GM19023 (cell line): ENCODE data around the gene CMTM4.
"Not testable (repeated sequence)": the region's sequence is repeated elsewhere in the genome, so short reads cannot be mapped to it uniquely, and the experiment has no call there.

Source experiments
- ATAC-seq: cut with Tn5 transposase; IDR thresholded peaks from one replicate; pipeline ENCODE4 v1.9.1; 2021; ENCODE audit warnings: mild to moderate bottlenecking, moderate library complexity; ENCODE audit not compliant: unreplicated experiment

CMTM4 gene

DNA sequence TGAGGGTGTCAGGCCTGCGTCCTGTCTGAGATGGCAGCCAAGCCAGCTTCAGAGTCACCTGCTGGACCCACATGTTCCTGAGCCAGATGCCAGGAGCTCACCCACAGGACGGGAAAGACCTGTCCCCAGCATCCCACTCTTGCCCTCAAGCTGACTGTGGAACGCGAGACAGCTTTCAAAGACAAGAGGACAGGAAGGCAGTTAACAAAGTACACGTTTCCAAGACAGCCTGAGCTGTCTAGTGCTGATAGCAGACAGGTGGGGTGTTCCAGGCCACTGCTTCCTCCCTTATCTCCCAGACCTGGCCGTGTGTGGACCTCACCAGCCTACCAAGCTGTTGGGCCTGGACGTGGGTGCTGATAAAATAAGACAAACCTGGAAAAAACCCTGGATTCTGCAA is 78.8 kb downstream of the CMTM4 start:
- ATAC-seq, result no peak

GRCh38 chr16:66617010-66617434 is 79.5 kb downstream of the CMTM4 start:
- no peak for ATAC-seq

DNA sequence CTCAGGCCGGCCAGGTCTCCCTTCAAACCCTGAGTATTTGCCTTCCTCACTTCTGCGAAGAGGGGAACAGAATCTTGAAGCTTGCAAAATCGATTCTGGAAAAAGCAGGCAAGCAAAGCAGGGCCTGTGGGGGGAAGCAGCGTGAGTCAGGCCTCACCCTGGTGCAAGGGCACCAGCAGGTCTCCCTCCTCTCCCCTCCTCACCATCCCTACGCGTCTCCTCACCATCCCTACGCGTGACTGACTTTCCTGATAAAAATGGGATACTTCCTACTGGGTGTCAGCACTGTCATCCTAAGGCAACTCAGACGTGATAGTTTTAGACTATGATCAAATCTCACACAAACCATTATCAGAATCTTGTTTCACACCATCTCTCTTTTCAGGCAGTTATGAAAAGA is 80.0 kb downstream of the CMTM4 start:
- ATAC-seq, result no peak

GRCh38 chr16:66616169-66616568 is 80.4 kb downstream of the CMTM4 start:
- no peak for ATAC-seq

- no peak for ATAC-seq
Measured at GRCh38 chr16:66614161-66614802, 82.3 kb downstream of the CMTM4 start.

GRCh38 chr16:66612422-66612821 is 84.1 kb downstream of the CMTM4 start:
- no peak for ATAC-seq

GRCh38 chr16:66611911-66612310 is 84.6 kb downstream of the CMTM4 start:
- ATAC-seq, result not testable (repeated sequence)

- no peak for ATAC-seq
Measured at GRCh38 chr16:66610111-66610820, 86.3 kb downstream of the CMTM4 start.

GRCh38 chr16:66609139-66609510 is 87.4 kb downstream of the CMTM4 start:
- ATAC-seq, result no peak

GRCh38 chr16:66608241-66609138 is 88.1 kb downstream of the CMTM4 start:
- no peak for ATAC-seq

- peak; percentile 33 for ATAC-seq
Measured at GRCh38 chr16:66605979-66606751, 90.4 kb downstream of the CMTM4 start.

GRCh38 chr16:66605177-66605978 is 91.2 kb downstream of the CMTM4 start:
- peak; percentile 11 for ATAC-seq

- ATAC-seq, result peak; percentile 51
Measured at GRCh38 chr16:66604376-66605176, 92.0 kb downstream of the CMTM4 start, which contains the start of gene CMTM3. Gene CMTM3, plus strand, starts transcription at chr16:66604704. Its CDS starts 102 bp downstream, at chr16:66604806.

GRCh38 chr16:66603537-66604375 is 92.8 kb downstream of the CMTM4 start:
- no peak for ATAC-seq

- ATAC-seq, result no peak
Measured at GRCh38 chr16:66601471-66601870, 95.1 kb downstream of the CMTM4 start.

DNA sequence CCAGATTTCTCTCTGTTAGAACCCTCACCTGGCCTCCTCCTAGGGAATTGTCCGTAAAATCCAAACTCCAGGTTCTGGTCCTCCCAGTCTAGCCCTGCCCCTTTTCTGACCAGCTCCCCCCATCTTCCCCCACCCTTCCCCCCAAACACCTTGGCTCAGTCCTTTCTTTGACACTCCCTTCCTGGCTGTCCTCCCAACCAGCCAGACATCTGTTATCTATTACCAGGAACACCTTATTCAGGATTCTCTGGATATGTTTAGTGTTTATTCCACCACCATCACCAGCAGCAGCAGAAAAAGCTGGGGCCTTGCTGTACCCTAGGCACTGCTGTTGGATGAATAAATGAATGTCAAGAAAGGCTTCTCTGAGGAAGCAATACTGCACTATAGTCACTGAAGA is 96.1 kb downstream of the CMTM4 start:
- ATAC-seq, result no peak

DNA sequence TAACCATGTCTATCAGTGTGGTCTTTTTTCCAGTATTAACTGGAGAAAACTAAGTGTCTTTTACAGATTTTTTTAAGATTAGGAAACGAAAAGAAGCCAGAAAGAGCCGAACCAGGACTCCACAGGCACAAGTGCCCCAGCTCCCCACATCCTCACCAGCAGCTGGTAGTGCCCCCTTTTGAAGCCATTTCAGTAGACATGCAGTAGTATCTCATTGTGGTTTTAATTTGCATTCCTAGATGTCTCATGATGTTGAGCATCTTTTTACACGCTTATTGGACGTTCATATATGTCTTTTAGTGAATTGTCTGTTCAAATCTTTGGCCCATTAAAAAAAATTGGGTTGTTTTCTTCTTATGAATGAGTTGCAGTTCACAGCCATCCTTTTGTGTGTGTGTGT is 96.8 kb downstream of the CMTM4 start:
- ATAC-seq, result no peak

DNA sequence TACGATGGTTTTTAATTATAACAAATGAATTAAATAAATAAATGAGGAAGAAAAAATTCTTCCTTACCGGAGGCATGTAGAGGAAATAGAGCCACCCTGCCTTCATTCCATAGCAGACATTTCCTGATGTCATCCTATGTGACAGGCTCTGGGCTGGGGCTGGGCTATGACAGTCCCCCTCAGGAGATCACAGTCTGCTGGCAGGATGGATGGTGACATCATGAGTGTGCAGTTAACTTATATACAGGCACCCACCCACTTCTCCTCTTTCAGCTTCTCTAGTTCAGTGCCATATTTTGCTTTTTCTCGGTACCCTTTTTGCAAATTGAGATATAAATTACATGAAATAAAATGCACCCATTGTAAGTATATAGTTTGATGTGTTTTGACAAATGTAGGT is 98.4 kb downstream of the CMTM4 start:
- ATAC-seq, result no peak
